AG10803 (cell line): ENCODE data around the gene HTR1A.

ENCODE experiments used
- DNase-seq: peaks from one replicate; pipeline ENCODE4 v3.0.0; 2010; ENCODE audit warnings: low read depth
- H3K4me3 ChIP-seq: 2 replicates; pipeline ENCODE4 v1.5.1; 2011; ENCODE audit warnings: mild to moderate bottlenecking, low read length, control low read depth
- CTCF ChIP-seq: conservative IDR thresholded peaks from 2 replicates; pipeline ENCODE4 v1.5.1; 2011; ENCODE audit warnings: mild to moderate bottlenecking, low read length, control low read depth, inconsistent platforms

The HTR1A gene

GRCh38 chr5:63962279-63962678 lies at the start of gene HTR1A:
Gene HTR1A, minus strand, starts transcription at chr5:63962445. Its CDS starts 726 bp downstream, at chr5:63961719.
- no peak for TF ChIP-seq CTCF
- H3K4me3 ChIP-seq: no peak within 1 kb of the TSS
- no peak for DNase-seq

- H3K4me3 ChIP-seq: no peak overlapping the region
- no peak for TF ChIP-seq CTCF
- DNase-seq: no peak
Measured at GRCh38 chr5:64003966-64004365, 41.7 kb upstream of the HTR1A start.

DNA sequence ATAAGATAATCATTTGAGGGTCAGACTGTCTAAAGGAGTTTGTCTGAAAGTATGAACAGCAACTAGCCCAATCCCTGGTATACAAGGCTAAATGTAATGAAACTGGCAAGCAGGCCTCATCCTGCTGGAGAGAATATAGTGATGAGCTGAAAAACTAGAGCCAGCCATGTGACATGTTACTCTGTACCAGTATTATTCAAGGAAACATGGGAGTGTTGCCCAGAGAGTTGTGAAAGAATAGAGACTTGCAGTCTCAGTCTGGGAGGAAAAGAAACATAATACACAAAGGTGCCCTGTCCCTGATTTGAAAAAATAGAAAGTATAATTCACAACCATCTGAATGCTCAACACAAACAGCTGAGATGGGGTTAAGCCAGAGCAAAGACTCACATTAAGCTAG lies 37.9 kb upstream of the HTR1A start:
- no peak for TF ChIP-seq CTCF
- no peak overlapping the region for H3K4me3 ChIP-seq
- DNase-seq: no peak

- DNase-seq: no peak
- no peak for TF ChIP-seq CTCF
- no peak overlapping the region for H3K4me3 ChIP-seq
Measured at GRCh38 chr5:63987053-63987452, 24.8 kb upstream of the HTR1A start.

DNA sequence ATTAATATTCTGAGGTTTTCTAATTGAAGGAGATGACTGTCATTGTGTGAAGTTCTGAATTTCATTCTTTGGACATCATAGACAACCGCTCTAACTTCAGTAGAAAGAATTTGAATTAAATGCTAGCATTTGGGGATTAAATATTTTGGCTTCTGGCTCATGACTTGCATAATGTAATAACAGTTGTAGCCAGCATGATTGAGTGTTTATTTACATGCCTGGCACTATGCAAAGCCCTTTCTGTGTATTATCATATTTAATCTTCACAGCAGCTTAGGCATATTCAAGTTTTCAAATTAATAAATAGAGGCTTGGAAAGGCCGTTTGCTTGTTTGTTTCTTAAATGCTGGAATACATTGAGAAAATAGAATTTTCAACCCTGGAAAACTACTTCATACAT lies 19.6 kb upstream of the HTR1A start:
- no peak overlapping the region for H3K4me3 ChIP-seq
- no peak for TF ChIP-seq CTCF

GRCh38 chr5:63963926-63964325 lies 1.7 kb upstream of the HTR1A start:
- DNase-seq: no peak
- TF ChIP-seq CTCF: no peak
- H3K4me3 ChIP-seq: no peak overlapping the region

More for the DNA sequence above, 19.6 kb upstream of the HTR1A start:
- DNase-seq: no peak

GRCh38 chr5:63963080-63963735 lies 963 bp upstream of the HTR1A start:
- TF ChIP-seq CTCF: peak; percentile 66
- peak; percentile 68 for DNase-seq

More at GRCh38 chr5:63963080-63963735, 963 bp upstream of the HTR1A start:
- H3K4me3 ChIP-seq: no peak overlapping the region
